Esophagus muscularis mucosa (tissue), 3 donors: ENCODE measurements around the gene ITPRID2.

ENCODE experiments used
- CTCF ChIP-seq, 3 experiments: fragments of 200-600 bp in 2 of 3; fragments of 450-650 bp in 1 of 3; sonication (generic) in 2 of 3; IDR thresholded peaks; one replicate each; pipeline ENCODE4 v1.5.1; 2017 to 2019; ENCODE audit warnings: antibody characterized with exemption in 3 of 3, mild to moderate bottlenecking in 2 of 3, moderate library complexity in 1 of 3
- POLR2A ChIP-seq: fragments of 450-650 bp; IDR thresholded peaks from one replicate; pipeline ENCODE4 v1.6.1; 2017; ENCODE audit warnings: antibody characterized with exemption, moderate library complexity, mild to moderate bottlenecking, low read depth
- POLR2AphosphoS5 ChIP-seq, 2 donors: sonication (generic); formaldehyde crosslinking; IDR thresholded peaks; one replicate each; pipeline ENCODE4 v1.6.1; 2017; ENCODE audit warnings: antibody characterized with exemption in 2 of 2

DNA sequence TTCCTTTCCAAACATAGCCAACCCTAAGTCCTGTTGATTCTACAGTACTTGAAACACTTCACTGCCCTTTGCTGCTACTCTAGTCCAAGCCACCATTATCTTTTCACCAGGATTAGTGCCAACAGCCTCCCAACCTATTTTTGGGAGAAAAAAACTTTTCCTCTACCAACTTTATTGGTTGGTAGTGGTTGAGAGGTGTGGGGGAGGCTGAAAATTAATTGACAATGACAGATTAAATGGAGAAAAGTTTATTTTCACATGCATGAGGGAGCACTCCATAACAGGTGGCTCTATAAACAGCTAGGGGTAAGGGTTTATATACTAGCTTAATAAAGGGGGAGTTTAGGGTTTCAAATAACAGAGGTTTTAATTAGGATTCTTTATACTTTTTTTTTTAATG, 37.8 kb upstream of the ITPRID2 start:
- no peak for TF ChIP-seq CTCF (IDR thresholded peaks at IDR 0.05)
- no peak for TF ChIP-seq POLR2A
- no peak for TF ChIP-seq POLR2AphosphoS5 (IDR thresholded peaks at IDR 0.05)
